Adrenal gland (tissue), 12 donors: ENCODE results near the gene SKP1. TPM values are rescaled to one million over a fixed set of nuclear protein-coding genes. Genes with fewer than 3 reads are reported as not detected.

Experiments
- DNase-seq, 7 donors: peaks; one replicate each; pipeline ENCODE4 v3.0.0-alpha.2; 2019 to 2020
- H3K27ac ChIP-seq, 5 donors: fragments of 200-600 bp; sonication (generic) in 4 of 5; 1 replicate in 3 of 5; 2 replicates in 2 of 5; pipeline versions ENCODE4 v1.5.1 to v1.8.0; 2016 to 2020; ENCODE audit warnings: mild to moderate bottlenecking in 1 of 5
- H3K27me3 ChIP-seq: fragments of 200-600 bp; 2 replicates; pipeline ENCODE4 v1.8.0; 2021
- H3K36me3 ChIP-seq, 2 donors: fragments of 200-600 bp; replicated peaks in 1 of 2; 1 replicate in 1 of 2; 2 replicates in 1 of 2; pipeline versions ENCODE4 v1.5.1 to v1.8.0; 2018 to 2022
- H3K4me1 ChIP-seq, 2 donors: fragments of 200-600 bp; replicated peaks in 1 of 2; 1 replicate in 1 of 2; 2 replicates in 1 of 2; pipeline versions ENCODE4 v1.5.1 to v1.8.0; 2018 to 2021
- H3K4me3 ChIP-seq, 4 donors: fragments of 200-600 bp; sonication (generic) in 3 of 4; one replicate each; pipeline ENCODE4 v1.5.1; 2016 to 2018
- H3K9me3 ChIP-seq, 3 donors: fragments of 200-600 bp; sonication (generic) in 1 of 3; replicated peaks in 1 of 3; 1 replicate in 2 of 3; 2 replicates in 1 of 3; pipeline versions ENCODE4 v1.5.1 to v1.8.0; 2016 to 2021
- POLR2A ChIP-seq, 2 donors: fragments of 450-650 bp; IDR thresholded peaks; one replicate each; pipeline ENCODE4 v1.6.1; 2017; ENCODE audit warnings: antibody characterized with exemption in 2 of 2, mild to moderate bottlenecking in 2 of 2, moderate library complexity in 1 of 2
- WGBS, 4 donors: extraction: QIAGEN DNeasy Blood & Tissue Kit in 2 of 4; methylation state at CpG; one replicate each; pipeline versions ENCODE4 v1.1.5 to v1.1.7; 2013 to 2017; 5-methylcytosine and 5-hydroxymethylcytosine counted together
- intact Hi-C, 2 donors: fragments of 100-400 bp; cut with DNase I; formaldehyde crosslinking; loops; one replicate each; pipeline versions ENCODE4 v1.14.1 to v1.15.0; 2022 to 2023
- polyA plus RNA-seq, 3 donors: library from polyadenylated mRNA; stranded (reverse); fragments of 200-250 nt in 2 of 3; fragments of 350-450 nt in 1 of 3; fragmentation: Illumina TruSeq in 1 of 3; extraction: RNeasy Lipid Tissue Mini Kit (QIAGEN cat#74804) in 1 of 3; gene quantifications; one replicate each; pipeline ENCODE4 v1.2.3, GENCODE V29; 2013 to 2014
- total RNA-seq, 9 donors: library from RNA; depleted of rRNA in 4 of 9; stranded (reverse); fragments of >200 nt in 4 of 9; fragments of 120-200 nt in 1 of 9; fragmentation: NEBNext Ultra II Directional in 1 of 9; extraction: Animal tissue kit (Norgen Biotek cat#: 25700) in 1 of 9; gene quantifications; one replicate each; pipeline versions ENCODE4 v1.1.0 to v1.2.4, GENCODE V29; 2013 to 2023
- TF ChIP-seq, protein P1 (sequence below), 6 experiments: fragments of 450-650 bp in 4 of 6; fragments of 200-600 bp in 2 of 6; sonication (generic) in 1 of 6; IDR thresholded peaks; 1 replicate in 5 of 6; 2 replicates in 1 of 6; pipeline versions ENCODE4 v1.5.1 to v1.8.0; 2016 to 2021; ENCODE audit warnings: antibody characterized with exemption in 6 of 6, mild to moderate bottlenecking in 2 of 6, moderate library complexity in 1 of 6
- donor health status: healthy with polysubstance abuse.
- donor health status: Bipolar disorder and iron deficiency.
- donor health status: DM: yes; HTN: yes; CAD: no.
- donor health status: DM: no; HTN: no; CAD: no.
- donor health status: DM: no; HTN: no; CAD: no.
- donor health status: DM: yes; HTN: yes; CAD: no.

Gene SKP1
- total and polyA plus RNA-seq, 12 donors, result 121 to 1,485 (median 377) TPM

DNA sequence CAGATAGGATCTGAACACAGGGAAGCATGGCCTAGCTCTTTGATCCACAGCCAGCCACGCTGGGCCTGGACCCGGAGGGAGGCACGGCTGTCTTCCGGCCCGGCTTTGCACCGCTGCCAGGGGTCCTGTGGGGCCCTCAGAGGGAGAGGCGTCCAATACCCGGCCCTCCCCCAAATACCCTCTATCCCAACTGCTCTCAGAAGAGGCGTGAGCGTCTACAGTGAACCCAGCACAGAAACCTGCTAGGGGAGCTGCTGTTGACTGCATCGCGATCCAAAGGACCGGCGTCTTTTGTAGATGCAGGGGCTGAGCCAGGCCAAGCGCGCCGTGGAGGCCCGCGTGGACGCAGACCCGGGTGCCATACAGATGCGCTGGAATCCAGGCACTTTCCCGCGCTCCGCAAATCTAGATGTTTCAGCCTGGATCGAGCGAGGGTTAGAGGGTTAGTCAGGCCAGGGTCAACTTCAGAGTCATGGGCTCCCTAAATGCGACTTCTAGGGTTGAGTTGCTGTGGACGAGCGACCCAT is 63.3 kb downstream of the SKP1 start:
- no peak for TF ChIP-seq POLR2A (IDR thresholded peaks at IDR 0.05)
- TF ChIP-seq, protein P1, sequence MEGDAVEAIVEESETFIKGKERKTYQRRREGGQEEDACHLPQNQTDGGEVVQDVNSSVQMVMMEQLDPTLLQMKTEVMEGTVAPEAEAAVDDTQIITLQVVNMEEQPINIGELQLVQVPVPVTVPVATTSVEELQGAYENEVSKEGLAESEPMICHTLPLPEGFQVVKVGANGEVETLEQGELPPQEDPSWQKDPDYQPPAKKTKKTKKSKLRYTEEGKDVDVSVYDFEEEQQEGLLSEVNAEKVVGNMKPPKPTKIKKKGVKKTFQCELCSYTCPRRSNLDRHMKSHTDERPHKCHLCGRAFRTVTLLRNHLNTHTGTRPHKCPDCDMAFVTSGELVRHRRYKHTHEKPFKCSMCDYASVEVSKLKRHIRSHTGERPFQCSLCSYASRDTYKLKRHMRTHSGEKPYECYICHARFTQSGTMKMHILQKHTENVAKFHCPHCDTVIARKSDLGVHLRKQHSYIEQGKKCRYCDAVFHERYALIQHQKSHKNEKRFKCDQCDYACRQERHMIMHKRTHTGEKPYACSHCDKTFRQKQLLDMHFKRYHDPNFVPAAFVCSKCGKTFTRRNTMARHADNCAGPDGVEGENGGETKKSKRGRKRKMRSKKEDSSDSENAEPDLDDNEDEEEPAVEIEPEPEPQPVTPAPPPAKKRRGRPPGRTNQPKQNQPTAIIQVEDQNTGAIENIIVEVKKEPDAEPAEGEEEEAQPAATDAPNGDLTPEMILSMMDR (IDR thresholded peaks at IDR 0.05), result no peak
- H3K9me3 ChIP-seq, result no peaks in the 10 kb centered on the region
- peak overlapping the region in 1 of 4 donors; percentile 74 for H3K4me3 ChIP-seq
- intact Hi-C loops, result no loop called here
- H3K27me3 ChIP-seq, result no peaks in the 10 kb centered on the region
- peaks cover 6 to 12% of the 10 kb centered on the region in 2 donors for H3K4me1 ChIP-seq
- WGBS, 4 donors, result 33 to 36% (median 34%) methylated on average over 26 to 30 of the region's 30 CpGs; no CpG with 5 or more reads in 1 of the 4 donors
- H3K36me3 ChIP-seq, result no peaks in the 10 kb centered on the region
- no peak for DNase-seq
- H3K27ac ChIP-seq, result no peak overlapping the region

DNA sequence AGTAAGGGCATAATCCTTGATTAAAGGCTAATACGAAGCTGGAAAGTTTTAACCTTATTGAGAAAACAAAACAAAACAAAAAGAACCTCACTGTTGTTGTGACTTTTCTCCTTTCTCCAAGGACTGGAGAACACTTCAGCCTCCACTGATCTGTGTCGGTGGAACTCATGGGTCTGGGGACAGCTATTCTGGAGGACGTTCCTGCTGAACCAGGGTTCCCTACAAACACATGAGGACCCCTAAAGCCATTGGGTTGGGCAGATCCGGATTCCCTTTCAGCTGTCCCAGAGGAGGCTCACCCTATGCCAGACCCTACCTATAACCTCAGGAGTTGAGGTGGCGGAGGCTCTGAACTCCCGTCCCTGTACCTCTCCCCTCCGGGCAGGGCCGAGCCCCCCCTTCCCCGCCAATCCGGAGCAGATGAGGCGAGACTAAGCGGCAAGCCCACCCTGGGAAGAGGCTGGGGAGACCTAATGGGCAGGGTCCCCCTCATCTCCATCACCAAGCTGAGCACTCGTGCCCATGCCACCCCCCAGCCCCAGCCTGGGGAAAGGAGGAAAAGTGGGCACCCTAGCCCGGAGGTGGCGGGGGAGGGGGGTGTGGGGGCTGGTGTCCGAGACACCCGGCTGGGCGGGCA is 63.9 kb downstream of the SKP1 start:
- intact Hi-C loops, result no loop called here
- H3K4me3 ChIP-seq, result no peak overlapping the region

DNA sequence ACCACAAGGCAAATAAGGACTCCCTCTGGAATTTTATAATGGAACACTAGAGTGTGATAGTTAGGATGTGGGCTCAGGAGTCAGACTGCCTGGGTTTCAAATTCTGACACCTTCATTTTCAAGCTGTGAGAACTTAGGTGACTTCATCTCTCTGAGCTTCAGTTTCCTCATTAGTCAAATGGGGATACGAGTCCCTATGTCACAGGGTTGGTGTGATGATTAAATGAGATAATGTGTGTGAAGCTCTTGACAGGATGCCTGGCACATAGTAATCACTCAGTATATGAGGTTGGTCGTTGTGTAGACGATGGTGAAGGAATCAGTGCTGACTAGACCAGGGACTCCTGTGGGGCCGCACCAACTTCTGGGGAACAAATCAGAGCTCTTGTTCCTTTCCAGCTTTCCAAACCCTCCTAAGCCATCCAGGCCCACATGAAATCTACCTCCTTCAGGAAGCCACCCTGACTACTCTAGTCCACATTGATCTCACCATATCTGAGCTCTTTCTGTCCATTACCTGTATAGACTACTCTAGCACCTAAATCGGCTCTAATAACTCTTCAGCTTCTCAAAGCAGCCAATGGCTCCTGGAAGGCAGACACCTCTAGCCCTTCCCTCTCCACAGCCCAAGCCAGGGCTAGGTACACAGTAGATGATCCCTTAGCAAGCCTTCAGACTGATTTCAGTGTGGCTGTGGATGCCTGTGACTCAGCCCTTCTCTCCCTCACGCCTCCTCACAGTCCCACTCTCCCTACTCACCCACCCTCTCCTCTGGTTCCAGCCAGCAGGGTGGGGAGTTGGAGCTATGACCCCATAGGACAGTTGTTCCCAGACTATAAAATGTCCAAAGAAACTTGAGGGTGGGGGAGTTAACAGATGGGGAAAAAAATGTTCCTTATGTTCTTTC is 64.8 kb downstream of the SKP1 start:
- DNase-seq, result peak in 1 of 7 donors; percentile 3
- intact Hi-C loops, result no loop called here
- 87 to 93% (median 88%) methylated on average over 6 of the region's 6 CpGs for whole genome bisulfite sequencing, 4 donors
- H3K27me3 ChIP-seq, result no peaks in the 10 kb centered on the region
- no peak overlapping the region for H3K4me3 ChIP-seq
- no peak overlapping the region for H3K27ac ChIP-seq
- peaks cover 6 to 12% of the 10 kb centered on the region in 2 donors for H3K4me1 ChIP-seq
- H3K9me3 ChIP-seq, result no peaks in the 10 kb centered on the region
- TF ChIP-seq, protein P1 (IDR thresholded peaks at IDR 0.05), result no peak
- no peak for TF ChIP-seq POLR2A (IDR thresholded peaks at IDR 0.05)
- H3K36me3 ChIP-seq, result no peaks in the 10 kb centered on the region

More for the DNA sequence above, 63.9 kb downstream of the SKP1 start:
- H3K27me3 ChIP-seq, result no peaks in the 10 kb centered on the region
- no peak for DNase-seq
- H3K27ac ChIP-seq, result no peak overlapping the region
- H3K36me3 ChIP-seq, result no peaks in the 10 kb centered on the region
- peaks cover 6 to 12% of the 10 kb centered on the region in 2 donors for H3K4me1 ChIP-seq
- TF ChIP-seq, protein P1 (IDR thresholded peaks at IDR 0.05), result no peak
- TF ChIP-seq POLR2A (IDR thresholded peaks at IDR 0.05), result no peak
- 50 to 74% (median 59%) methylated on average over 10 to 18 of the region's 18 CpGs for WGBS, 4 donors
- no peaks in the 10 kb centered on the region for H3K9me3 ChIP-seq

DNA sequence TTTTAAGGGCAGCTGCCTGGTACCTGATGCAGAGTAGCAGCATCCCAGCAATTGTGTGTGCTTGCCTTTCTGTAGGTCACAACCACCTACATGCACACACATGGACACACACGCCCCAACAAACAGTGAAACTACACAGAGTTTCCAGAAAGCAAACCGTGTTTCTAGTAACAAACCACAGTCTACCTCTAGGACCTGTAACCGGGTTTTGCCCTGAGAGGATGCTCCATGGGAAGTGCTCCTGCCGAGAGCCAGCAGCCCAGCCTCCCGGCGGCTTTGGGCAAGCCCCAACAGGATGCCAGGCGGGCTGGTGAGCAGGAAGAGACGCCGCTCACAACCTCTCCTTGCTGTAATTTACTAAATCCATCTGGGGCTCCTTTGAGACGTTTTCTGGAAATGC is 66.4 kb downstream of the SKP1 start:
- no peak for DNase-seq
- 71 to 81% (median 76%) methylated on average over 6 to 10 of the region's 10 CpGs for WGBS, 4 donors
- intact Hi-C loops, result no loop called here

More for the DNA sequence above, 66.4 kb downstream of the SKP1 start:
- H3K27me3 ChIP-seq, result no peaks in the 10 kb centered on the region
- no peak overlapping the region for H3K4me3 ChIP-seq
- peaks cover 6 to 12% of the 10 kb centered on the region in 2 donors for H3K4me1 ChIP-seq
- TF ChIP-seq, protein P1 (IDR thresholded peaks at IDR 0.05), result no peak
- TF ChIP-seq POLR2A (IDR thresholded peaks at IDR 0.05), result no peak
- no peaks in the 10 kb centered on the region for H3K36me3 ChIP-seq
- H3K27ac ChIP-seq, result no peak overlapping the region
- H3K9me3 ChIP-seq, result no peaks in the 10 kb centered on the region
